ENCODE measurements around the gene TDRD12. TPM values are rescaled to one million over a fixed set of nuclear protein-coding genes. Genes with fewer than 3 reads are reported as not detected.
"Not testable (repeated sequence)": the region's sequence is repeated elsewhere in the genome, so short reads cannot be mapped to it uniquely, and the experiment has no call there.

Gene TDRD12
- total and polyA plus RNA-seq, 2 donors (not counting 1 experiment from before 2014, with no cell fraction given) = 0.17 TPM; not detected in 1

- DNase-seq (ENCODE audit: low read depth in 2 of 2) = peak; percentile 78 to 85
- Histone ChIP-seq H3K27me3 (ENCODE audit: control insufficient read depth, insufficient read depth, low read length) (no peaks in the 10 kb centered on the region), H2AFZ (ENCODE audit: low read length) (peak within 1 kb of the TSS; percentile 87), H3K36me3 (ENCODE audit: control insufficient read depth, insufficient read depth, low read length) (no peaks in the 10 kb centered on the region), H3K27ac (ENCODE audit: insufficient read depth, low read length) (peak within 1 kb of the TSS; percentile 75), H3K79me2 (ENCODE audit: control insufficient read depth, insufficient read depth, low read length) (peaks cover 20% of the 10 kb centered on the region), H4K20me1 (ENCODE audit: control insufficient read depth, extremely low read depth, insufficient read depth, low read length) (no peaks in the 10 kb centered on the region), H3K4me2 (ENCODE audit: extremely low read depth, insufficient read depth, low read length) (peak within 1 kb of the TSS; percentile 86), H3K9ac (ENCODE audit: insufficient read depth, low read length) (peak within 1 kb of the TSS; percentile 92), H3K9me3 (ENCODE audit: control insufficient read depth, insufficient read depth, low read depth, low read length) (no peaks in the 10 kb centered on the region), H3K4me3 (replicated peaks in 1 of 4; ENCODE audit: control extremely low read depth in 1 of 4, insufficient read depth in 1 of 4, low read depth in 3 of 4, low read length in 4 of 4) (peak within 1 kb of the TSS; percentile 34 to 75 (median 56)), H3K4me1 (ENCODE audit: control insufficient read depth, extremely low read depth, insufficient read depth, low read length) (peaks cover 2% of the 10 kb centered on the region)
- TF ChIP-seq CTCF (conservative IDR thresholded peaks at IDR 0.05 in 1 of 2, IDR thresholded peaks at IDR 0.05 in 1 of 2; ENCODE audit: low read depth in 1 of 2, low read length in 2 of 2) = no peak
- no peak for TF ChIP-seq EZH2 (IDR thresholded peaks at IDR 0.05; ENCODE audit: low read length, missing control alignments)
Observed at GRCh38 chr19:32691291-32691951, 28.1 kb upstream of the TDRD12 start, which contains the start of gene NUDT19. NUDT19 (plus strand) TSS chr19:32691821; CDS start chr19:32691961, 140 bp downstream.

GRCh38 chr19:32691952-32692726, 27.4 kb upstream of the TDRD12 start:
- Histone ChIP-seq H3K9ac (ENCODE audit: insufficient read depth, low read length) (peak overlapping the region; percentile 92), H3K79me2 (ENCODE audit: control insufficient read depth, insufficient read depth, low read length) (peaks cover 24% of the 10 kb centered on the region), H3K4me2 (ENCODE audit: extremely low read depth, insufficient read depth, low read length) (peak overlapping the region; percentile 86), H3K9me3 (ENCODE audit: control insufficient read depth, insufficient read depth, low read depth, low read length) (no peaks in the 10 kb centered on the region), H3K4me3 (replicated peaks in 1 of 4; ENCODE audit: control extremely low read depth in 1 of 4, insufficient read depth in 1 of 4, low read depth in 3 of 4, low read length in 4 of 4) (peak overlapping the region; percentile 34 to 75 (median 56)), H3K27ac (ENCODE audit: insufficient read depth, low read length) (peak overlapping the region; percentile 75), H4K20me1 (ENCODE audit: control insufficient read depth, extremely low read depth, insufficient read depth, low read length) (no peaks in the 10 kb centered on the region), H3K27me3 (ENCODE audit: control insufficient read depth, insufficient read depth, low read length) (no peaks in the 10 kb centered on the region), H3K4me1 (ENCODE audit: control insufficient read depth, extremely low read depth, insufficient read depth, low read length) (peaks cover 2% of the 10 kb centered on the region), H2AFZ (ENCODE audit: low read length) (peak overlapping the region; percentile 87), H3K36me3 (ENCODE audit: control insufficient read depth, insufficient read depth, low read length) (no peaks in the 10 kb centered on the region)
- TF ChIP-seq EZH2 (IDR thresholded peaks at IDR 0.05; ENCODE audit: low read length, missing control alignments) (no peak), CTCF (conservative IDR thresholded peaks at IDR 0.05 in 1 of 2, IDR thresholded peaks at IDR 0.05 in 1 of 2; ENCODE audit: low read depth in 1 of 2, low read length in 2 of 2) (no peak)
- peak; percentile 72 to 80 for DNase-seq (ENCODE audit: low read depth in 2 of 2)

- Histone ChIP-seq H3K36me3 (ENCODE audit: control insufficient read depth, insufficient read depth, low read length) (no peaks in the 10 kb centered on the region), H4K20me1 (ENCODE audit: control insufficient read depth, extremely low read depth, insufficient read depth, low read length) (no peaks in the 10 kb centered on the region), H3K27ac (ENCODE audit: insufficient read depth, low read length) (peak overlapping the region; percentile 75), H2AFZ (ENCODE audit: low read length) (peak overlapping the region; percentile 87), H3K4me3 (replicated peaks in 1 of 4; ENCODE audit: control extremely low read depth in 1 of 4, insufficient read depth in 1 of 4, low read depth in 3 of 4, low read length in 4 of 4) (peak overlapping the region; percentile 34 to 75 (median 56)), H3K79me2 (ENCODE audit: control insufficient read depth, insufficient read depth, low read length) (peaks cover 26% of the 10 kb centered on the region), H3K9me3 (ENCODE audit: control insufficient read depth, insufficient read depth, low read depth, low read length) (no peaks in the 10 kb centered on the region), H3K9ac (ENCODE audit: insufficient read depth, low read length) (peak overlapping the region; percentile 92), H3K4me1 (ENCODE audit: control insufficient read depth, extremely low read depth, insufficient read depth, low read length) (peaks cover 2% of the 10 kb centered on the region), H3K27me3 (ENCODE audit: control insufficient read depth, insufficient read depth, low read length) (no peaks in the 10 kb centered on the region), H3K4me2 (ENCODE audit: extremely low read depth, insufficient read depth, low read length) (peak overlapping the region; percentile 86)
- no peak for TF ChIP-seq CTCF (conservative IDR thresholded peaks at IDR 0.05 in 1 of 2, IDR thresholded peaks at IDR 0.05 in 1 of 2; ENCODE audit: low read depth in 1 of 2, low read length in 2 of 2)
- TF ChIP-seq EZH2 (IDR thresholded peaks at IDR 0.05; ENCODE audit: low read length, missing control alignments) = no peak
- DNase-seq (ENCODE audit: low read depth in 2 of 2) = no peak
Observed at GRCh38 chr19:32692727-32693061, 26.9 kb upstream of the TDRD12 start.

GRCh38 chr19:32693151-32694108, 26.1 kb upstream of the TDRD12 start:
- not testable (repeated sequence) for H3K27ac ChIP-seq (ENCODE audit: insufficient read depth, low read length); H3K4me1 ChIP-seq (ENCODE audit: control insufficient read depth, extremely low read depth, insufficient read depth, low read length)
- peak overlapping the region in 2 of 4 experiments; percentile 69 to 75 for H3K4me3 ChIP-seq (replicated peaks in 1 of 4; ENCODE audit: control extremely low read depth in 1 of 4, insufficient read depth in 1 of 4, low read depth in 3 of 4, low read length in 4 of 4)

More at GRCh38 chr19:32693151-32694108, 26.1 kb upstream of the TDRD12 start:
- not testable (repeated sequence) for H3K9me3 ChIP-seq (ENCODE audit: control insufficient read depth, insufficient read depth, low read depth, low read length); H3K9ac ChIP-seq (ENCODE audit: insufficient read depth, low read length); H3K27me3 ChIP-seq (ENCODE audit: control insufficient read depth, insufficient read depth, low read length); H2AFZ ChIP-seq (ENCODE audit: low read length); H3K36me3 ChIP-seq (ENCODE audit: control insufficient read depth, insufficient read depth, low read length); H4K20me1 ChIP-seq (ENCODE audit: control insufficient read depth, extremely low read depth, insufficient read depth, low read length); DNase-seq (ENCODE audit: low read depth in 2 of 2)
- Histone ChIP-seq H3K4me2 (ENCODE audit: extremely low read depth, insufficient read depth, low read length) (peak overlapping the region; percentile 35), H3K79me2 (ENCODE audit: control insufficient read depth, insufficient read depth, low read length) (peaks cover 27% of the 10 kb centered on the region)

All from fibroblast of lung (primary cell).